Measurements from ENCODE around the gene DDX54.
A peak's percentile ranks its signal among the peaks of the same experiment; 100 is the strongest.
"Not testable (repeated sequence)": the region's sequence is repeated elsewhere in the genome, so short reads cannot be mapped to it uniquely, and the experiment has no call there.

Gene DDX54

GRCh38 chr12:113161415-113162016 lies 23.8 kb downstream of the DDX54 start:
- DNase-seq, result no peak

GRCh38 chr12:113159937-113160336 lies 25.3 kb downstream of the DDX54 start:
- DNase-seq, result no peak

- DNase-seq, result no peak
These were observed 26.7 kb downstream of the DDX54 start for GRCh38 chr12:113158439-113159203.

- no peak for DNase-seq
These were observed 27.9 kb downstream of the DDX54 start for GRCh38 chr12:113157218-113157859.

- DNase-seq, result no peak
These were observed 29.6 kb downstream of the DDX54 start for GRCh38 chr12:113155646-113156045.

- no peak for DNase-seq
These were observed 30.2 kb downstream of the DDX54 start for GRCh38 chr12:113155060-113155459.

- peak; percentile 49 for DNase-seq
These were observed 30.8 kb downstream of the DDX54 start for GRCh38 chr12:113154351-113154973.

GRCh38 chr12:113152835-113153814 lies 32.2 kb downstream of the DDX54 start:
- peak; percentile 69 for DNase-seq

- no peak for DNase-seq
These were observed 33.0 kb downstream of the DDX54 start for GRCh38 chr12:113152196-113152834.

GRCh38 chr12:113151655-113152054 lies 33.6 kb downstream of the DDX54 start:
- no peak for DNase-seq

GRCh38 chr12:113149361-113150150 lies 35.7 kb downstream of the DDX54 start, which contains the start of gene CFAP73:
TSS of gene CFAP73 (plus strand) at chr12:113149724. CDS start at chr12:113149858, 134 bp downstream.
- DNase-seq, result peak; percentile 88

- no peak for DNase-seq
These were observed 38.3 kb downstream of the DDX54 start for GRCh38 chr12:113146999-113147398.

GRCh38 chr12:113145720-113146551 lies 39.3 kb downstream of the DDX54 start:
- no peak for DNase-seq

GRCh38 chr12:113144806-113145205 lies 40.5 kb downstream of the DDX54 start:
- DNase-seq, result no peak

GRCh38 chr12:113143959-113144358 lies 41.3 kb downstream of the DDX54 start:
- DNase-seq, result no peak

GRCh38 chr12:113142886-113143332 lies 42.4 kb downstream of the DDX54 start:
- DNase-seq, result no peak

- no peak for DNase-seq
These were observed 42.9 kb downstream of the DDX54 start for GRCh38 chr12:113142173-113142885.

- not testable (repeated sequence) for DNase-seq
These were observed 43.6 kb downstream of the DDX54 start for GRCh38 chr12:113141716-113142115.

- no peak for DNase-seq
These were observed 44.6 kb downstream of the DDX54 start for GRCh38 chr12:113140706-113141105.
